K562 (cell line): ENCODE measurements around the gene PNKD. TPM values are rescaled to one million over a fixed set of nuclear protein-coding genes. Genes with fewer than 3 reads are reported as not detected.
A peak's percentile ranks its signal among the peaks of the same experiment; 100 is the strongest.

Experiments
- ATAC-seq: fragments of 200-7000 bp; cut with Tn5 transposase; 3 replicates; pipeline ENCODE4 v1.9.1; 2020; ENCODE audit warnings: moderate library complexity
- BruUV-seq: library from RNA; stranded (reverse); fragments of 400-500 nt; replicated peaks from 2 replicates; lab custom pipeline; 2021; lab: Mats Ljungman, UMichigan
- CTCF ChIA-PET: fragments of 300-600 bp; formaldehyde crosslinking; extraction: SDS; loops from one replicate; lab custom pipeline; 2021; ENCODE audit warnings: low intra/inter-chr PET ratio; lab: Yijun Ruan, JAX
- POLR2A ChIA-PET: fragments of 300-600, 350-650 bp; sonication (Branson Sonifier 250); formaldehyde crosslinking; extraction: SDS; loops from one replicate; lab custom pipeline; 2021; ENCODE audit warnings: antibody characterized with exemption, inconsistent platforms; lab: Yijun Ruan, JAX
- DNase-seq, 4 experiments: peaks; one replicate each; pipeline versions ENCODE4 v3.0.0 to v3.0.0-alpha.2; 2011 to 2018; ENCODE audit warnings: low spot score in 3 of 4, mixed read lengths in 3 of 4; ENCODE audit errors: extremely low read depth in 1 of 4
- FAIRE-seq: peaks from 2 replicates; lab custom pipeline; 2011; peaks lifted over from hg19 to GRCh38; lab: Jason Lieb, UNC
- H2AFZ ChIP-seq: 2 replicates; pipeline ENCODE4 v1.6.0; 2011; ENCODE audit warnings: low read depth, low read length, control low read depth, inconsistent platforms
- H3K27ac ChIP-seq: fragments of 200-600 bp; 3 replicates; pipeline ENCODE4 v1.8.0; 2011; ENCODE audit warnings: low read depth, mild to moderate bottlenecking, control low read depth, inconsistent platforms, low read length, moderate library complexity, mixed read lengths; ENCODE audit errors: extremely low read depth
- H3K27me3 ChIP-seq, 2 experiments: fragments of 300-600 bp in 1 of 2; 2 replicates in 1 of 2; 3 replicates in 1 of 2; pipeline versions ENCODE4 v1.6.0 to v1.8.0; 2011; ENCODE audit warnings: inconsistent platforms in 2 of 2, low read length in 2 of 2, mild to moderate bottlenecking in 1 of 2, mixed read lengths in 1 of 2, moderate library complexity in 1 of 2; ENCODE audit not compliant: control insufficient read depth in 2 of 2, insufficient read depth in 2 of 2
- H3K36me3 ChIP-seq: fragments of 300-600 bp; 3 replicates; pipeline ENCODE4 v1.8.0; 2011; ENCODE audit warnings: mild to moderate bottlenecking, low read length, inconsistent platforms; ENCODE audit not compliant: control insufficient read depth, insufficient read depth
- H3K4me1 ChIP-seq, 2 experiments: fragments of 200-600 bp in 1 of 2; replicated peaks in 1 of 2; 2 replicates in 1 of 2; 3 replicates in 1 of 2; pipeline versions ENCODE4 v1.5.1 to v1.8.0; 2011; ENCODE audit warnings: inconsistent platforms in 2 of 2, low read length in 2 of 2, mild to moderate bottlenecking in 1 of 2, mixed read lengths in 1 of 2, moderate library complexity in 1 of 2; ENCODE audit not compliant: control insufficient read depth in 2 of 2, insufficient read depth in 2 of 2
- H3K4me2 ChIP-seq: 2 replicates; pipeline ENCODE4 v1.6.1; 2011; ENCODE audit warnings: low read length, control low read depth, inconsistent platforms, mixed read lengths; ENCODE audit not compliant: insufficient read depth
- H3K4me3 ChIP-seq: fragments of 200-600 bp; sonication (generic), shearing (Covaris generic); 2 replicates; pipeline ENCODE4 v1.5.1; 2016; ENCODE audit warnings: control low read depth, inconsistent platforms
- H3K79me2 ChIP-seq: fragments of 200-600 bp; 3 replicates; pipeline ENCODE4 v1.8.0; 2011; ENCODE audit warnings: low read length, inconsistent platforms; ENCODE audit not compliant: control insufficient read depth, insufficient read depth
- H3K9ac ChIP-seq, 2 experiments: 2 replicates each; pipeline versions ENCODE4 v1.6.0 to v1.6.1; 2011; ENCODE audit warnings: low read depth in 2 of 2, low read length in 2 of 2, control low read depth in 1 of 2, inconsistent platforms in 1 of 2, mild to moderate bottlenecking in 1 of 2, mixed read lengths in 1 of 2; ENCODE audit not compliant: insufficient read depth in 1 of 2
- H3K9me1 ChIP-seq: one replicate; pipeline ENCODE4 v1.6.0; 2011; ENCODE audit warnings: inconsistent platforms, mild to moderate bottlenecking, low read length, moderate library complexity; ENCODE audit not compliant: control insufficient read depth, insufficient read depth
- H3K9me3 ChIP-seq: replicated peaks from 2 replicates; pipeline ENCODE4 v1.5.1; 2011; ENCODE audit warnings: low read depth, low read length, inconsistent platforms; ENCODE audit not compliant: control insufficient read depth, insufficient read depth
- H4K20me1 ChIP-seq: replicated peaks from 2 replicates; pipeline ENCODE4 v1.6.1; 2011; ENCODE audit warnings: low read length, inconsistent platforms, mixed read lengths; ENCODE audit not compliant: control insufficient read depth, insufficient read depth
- ATF7 ChIP-seq: fragments of 450-650 bp; IDR thresholded peaks from 2 replicates; pipeline ENCODE4 v1.7.1; 2014; ENCODE audit warnings: mild to moderate bottlenecking, moderate library complexity
- CBX8 ChIP-seq: fragments of 200-600 bp; sonication (generic); IDR thresholded peaks from 2 replicates; pipeline ENCODE4 v1.6.1; 2012; ENCODE audit warnings: borderline replicate concordance, mixed run types, low read depth, mild to moderate bottlenecking, moderate library complexity, mixed read lengths, low read length, control low read depth, inconsistent platforms; ENCODE audit not compliant: poor library complexity, severe bottlenecking; ENCODE audit errors: extremely low read depth
- CTCF ChIP-seq, 3 experiments: IDR thresholded peaks in 2 of 3; conservative IDR thresholded peaks in 1 of 3; 2 replicates each; pipeline ENCODE4 v1.5.1; 2011 to 2012; ENCODE audit warnings: low read length in 3 of 3, mild to moderate bottlenecking in 3 of 3, control low read depth in 2 of 3, improper control_type of control experiment in 1 of 3, inconsistent platforms in 1 of 3, low read depth in 1 of 3, mixed read lengths in 1 of 3, moderate library complexity in 1 of 3; ENCODE audit not compliant: insufficient read depth in 2 of 3
- DNMT1 ChIP-seq: fragments of 450-650 bp; IDR thresholded peaks from 2 replicates; pipeline ENCODE4 v1.6.1; 2016; ENCODE audit warnings: antibody characterized with exemption, mild to moderate bottlenecking
- HEY1 ChIP-seq: fragments of 250-450 bp; sonication (Bioruptor Pico); IDR thresholded peaks from 2 replicates; pipeline ENCODE4 v1.5.0; 2020; ENCODE audit warnings: mild to moderate bottlenecking, moderate library complexity, borderline replicate concordance
- MITF ChIP-seq: IDR thresholded peaks from 2 replicates; pipeline ENCODE4 v1.6.1; 2014; ENCODE audit warnings: antibody characterized with exemption
- MTA3 ChIP-seq: fragments of 450-650 bp; formaldehyde crosslinking; IDR thresholded peaks from 2 replicates; pipeline ENCODE4 v1.6.1; 2017; ENCODE audit warnings: mild to moderate bottlenecking, borderline replicate concordance
- NFXL1 ChIP-seq: fragments of 450-650 bp; formaldehyde crosslinking; IDR thresholded peaks from 2 replicates; pipeline ENCODE4 v1.4.0; 2021; ENCODE audit warnings: mild to moderate bottlenecking
- PHF21A ChIP-seq: fragments of 450-650 bp; IDR thresholded peaks from 2 replicates; pipeline ENCODE4 v1.6.1; 2017; ENCODE audit warnings: low read depth, borderline replicate concordance
- POLR2G ChIP-seq: fragments of 200-400 bp; formaldehyde crosslinking; IDR thresholded peaks from 2 replicates; pipeline ENCODE4 v1.6.1; 2017; ENCODE audit warnings: low read depth, mild to moderate bottlenecking, antibody characterized with exemption, low read length, moderate library complexity
- PRPF4 ChIP-seq: fragments of 200-400 bp; formaldehyde crosslinking; IDR thresholded peaks from one replicate; pipeline ENCODE4 v1.6.1; 2017; ENCODE audit warnings: low read length, low read depth, mild to moderate bottlenecking; ENCODE audit not compliant: insufficient read depth, poor library complexity, severe bottlenecking
- PTTG1 ChIP-seq: fragments of 450-650 bp; IDR thresholded peaks from 2 replicates; pipeline ENCODE4 v1.6.1; 2016; ENCODE audit warnings: low read depth, mild to moderate bottlenecking, missing genetic modification characterization, missing compliant biosample characterization
- SIN3B ChIP-seq: fragments of 450-650 bp; IDR thresholded peaks from 2 replicates; pipeline ENCODE4 v1.6.1; 2017; ENCODE audit warnings: low read depth, mild to moderate bottlenecking, moderate library complexity
- YBX1 ChIP-seq: fragments of 450-650 bp; IDR thresholded peaks from 2 replicates; pipeline ENCODE4 v1.7.1; 2016; ENCODE audit warnings: mild to moderate bottlenecking
- ZFP30 ChIP-seq: fragments of 250-450 bp; sonication (Bioruptor Pico); IDR thresholded peaks from 2 replicates; pipeline ENCODE4 v1.8.0; 2022; ENCODE audit warnings: moderate library complexity, mild to moderate bottlenecking, inconsistent platforms, borderline replicate concordance
- ZNF134 ChIP-seq: fragments of 250-450 bp; sonication (Bioruptor Pico); conservative IDR thresholded peaks from 2 replicates; pipeline ENCODE4 v1.4.0; 2020
- ZNF224 ChIP-seq: sonication (generic); formaldehyde crosslinking; IDR thresholded peaks from 2 replicates; pipeline ENCODE4 v1.8.0; 2022; ENCODE audit warnings: mild to moderate bottlenecking, missing genetic modification reagents
- ZNF23 ChIP-seq: fragments of 250-450 bp; sonication (Bioruptor Pico); IDR thresholded peaks from 2 replicates; pipeline ENCODE4 v1.4.0; 2020; ENCODE audit warnings: mild to moderate bottlenecking
- ZNF253 ChIP-seq: fragments of 250-450 bp; sonication (Bioruptor Pico); conservative IDR thresholded peaks from 2 replicates; pipeline ENCODE4 v1.6.1; 2021; ENCODE audit warnings: mild to moderate bottlenecking
- ZNF668 ChIP-seq: fragments of 250-450 bp; sonication (Bioruptor Pico); IDR thresholded peaks from 2 replicates; pipeline ENCODE4 v1.8.0; 2022; ENCODE audit warnings: mild to moderate bottlenecking, inconsistent platforms
- ZSCAN32 ChIP-seq: fragments of 450-650 bp; formaldehyde crosslinking; IDR thresholded peaks from 2 replicates; pipeline ENCODE4 v1.4.0; 2020; ENCODE audit warnings: mild to moderate bottlenecking, moderate library complexity
- ZZZ3 ChIP-seq: fragments of 450-650 bp; IDR thresholded peaks from 2 replicates; pipeline ENCODE4 v1.6.1; 2016; ENCODE audit warnings: antibody characterized with exemption, mild to moderate bottlenecking, moderate library complexity
- WGBS: fragments of 100-300 bp; shearing (Covaris generic); methylation state at CpG from one replicate; pipeline ENCODE4 v1.1.6; 2016; ENCODE audit warnings: low coverage, mixed read lengths; ENCODE audit not compliant: insufficient coverage; ENCODE audit errors: missing lambda C conversion rate; 5-methylcytosine and 5-hydroxymethylcytosine counted together
- in situ Hi-C: fragments of 300-500 bp; cut with MboI; formaldehyde crosslinking; loops from 4 replicates; pipeline ENCODE4 v1.15.0; 2018; ENCODE audit warnings: inconsistent platforms, mixed read lengths
- intact Hi-C: fragments of 100-400 bp; cut with micrococcal nuclease; formaldehyde crosslinking; loops from 2 replicates; pipeline ENCODE4 v1.14.2; 2022
- polyA plus RNA-seq, 8 experiments: library from polyadenylated mRNA; depleted of rRNA in 4 of 8; stranded (reverse) in 5 of 8; unstranded in 3 of 8; fragments of >200 nt; fragmentation: Nextera tagmentation in 2 of 8; fragmentation: Illumina TruSeq in 1 of 8; extraction: Ambion mirVana in 2 of 8; extraction: Trizol in 1 of 8; gene quantifications; 2 replicates each; pipeline versions ENCODE4 v1.2.1 to v1.2.3, GENCODE V29; 2011 to 2014; ENCODE audit warnings: inconsistent platforms in 1 of 8, missing spikeins in 1 of 8
- total RNA-seq, 7 experiments: library from RNA; depleted of rRNA in 6 of 7; stranded (reverse); fragments of >200 nt in 6 of 7; fragmentation: Illumina TruSeq in 2 of 7; extraction: Trizol in 2 of 7; gene quantifications; 2 replicates each; pipeline versions ENCODE4 v1.2.1 to v1.2.3, GENCODE V29; 2011 to 2021; ENCODE audit warnings: low replicate concordance in 1 of 7

PNKD gene
- total and polyA plus RNA-seq, 9 of the 15 experiments (the other 6 are each of a cell fraction or from before 2014, with no cell fraction given) = 26.0 to 105 (median 60.1) TPM

DNA sequence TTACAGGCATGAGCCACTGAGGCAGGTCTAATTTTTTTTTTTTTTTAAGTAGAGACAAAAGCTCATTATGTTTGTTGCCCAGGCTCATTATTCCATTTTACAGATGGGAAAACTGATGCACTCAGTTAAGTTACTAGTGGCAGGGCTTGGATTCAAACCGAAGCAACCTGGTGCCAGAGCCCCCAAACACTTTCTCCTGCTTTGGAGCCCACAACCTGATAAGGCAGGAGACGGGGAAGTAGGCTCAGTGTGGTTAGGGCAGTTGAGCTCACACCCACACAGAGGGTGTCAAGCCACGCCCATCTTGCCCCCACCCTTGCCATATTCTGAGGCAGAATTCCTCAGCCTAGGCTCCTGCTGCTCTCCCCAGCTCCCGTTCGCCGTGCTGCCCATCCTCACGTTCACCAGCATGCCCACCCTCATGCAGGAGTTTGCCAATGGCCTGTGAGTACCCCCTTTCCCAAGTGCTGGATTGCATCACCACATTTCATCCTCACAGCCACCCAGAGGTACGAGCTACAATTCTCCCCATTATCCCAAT is 123.5 kb downstream of the PNKD start:
- Histone ChIP-seq H3K36me3 (no peaks in the 10 kb centered on the region), H3K4me1 (peaks cover 20 to 57% of the 10 kb centered on the region in 2 experiments), H3K79me2 (peaks cover 43% of the 10 kb centered on the region), H3K27me3 (no peaks in the 10 kb centered on the region), H3K27ac (peak overlapping the region; percentile 90), H3K9ac (peak overlapping the region; percentile 73 to 88), H3K4me2 (peak overlapping the region; percentile 91), H4K20me1 (no peaks in the 10 kb centered on the region), H3K4me3 (peak overlapping the region; percentile 57), H3K9me3 (no peaks in the 10 kb centered on the region), H3K9me1 (no peaks in the 10 kb centered on the region), H2AFZ (peak overlapping the region; percentile 67)
- peak; percentile 95 for FAIRE-seq
- WGBS = 2% methylated on average over 7 of the region's 8 CpGs
- ATAC-seq = peak; percentile 39
- CTCF ChIA-PET = no interaction called here
- intact Hi-C loops = no loop called here
- in situ Hi-C loops = no loop called here
- POLR2A ChIA-PET = interaction anchor here (0.6 to 2.2 kb wide), 15 partner anchors 9 to 122 kb away, joined by 3 to 9 read pairs (median 3); no protein-coding TSS in a partner anchor
- peak; percentile 68 to 87 (median 71) for DNase-seq
- no TSS peak for BruUV-seq
- TF ChIP-seq MTA3 = no peak
- no peak for TF ChIP-seq CTCF (IDR thresholded peaks at IDR 0.05 in 2 of 3, conservative IDR thresholded peaks at IDR 0.05 in 1 of 3; ENCODE audit: insufficient read depth in 2 of 3, low read depth in 1 of 3, low read length in 3 of 3)
- no peak for TF ChIP-seq HEY1 (CRISPR knock-in tag)
- no peak for TF ChIP-seq ZNF668
- TF ChIP-seq YBX1 = no peak
- TF ChIP-seq ZNF134 (CRISPR knock-in tag) = 0 out of 2 replicates have a peak, but pooled peaks have one; percentile 11
- no peak for TF ChIP-seq MITF
- TF ChIP-seq PRPF4 = no peak
- no peak for TF ChIP-seq DNMT1
- TF ChIP-seq NFXL1 = no peak
- TF ChIP-seq ZZZ3 = no peak
- no peak for TF ChIP-seq ZNF224 (CRISPR knock-in tag)
- TF ChIP-seq ZFP30 = no peak
- TF ChIP-seq CBX8 = no peak
- peak; percentile 57 for TF ChIP-seq ATF7
- no peak for TF ChIP-seq PTTG1
- no peak for TF ChIP-seq ZNF23 (CRISPR knock-in tag)
- no peak for TF ChIP-seq SIN3B
- TF ChIP-seq PHF21A = no peak
- no peak for TF ChIP-seq ZSCAN32
- TF ChIP-seq POLR2G = no peak
- no peak for TF ChIP-seq ZNF253
